GM04504 (cell line): ENCODE data around the gene AGBL4.
"Not testable (repeated sequence)": the region's sequence is repeated elsewhere in the genome, so short reads cannot be mapped to it uniquely, and the experiment has no call there.

Experiments
- DNase-seq: peaks from one replicate; pipeline ENCODE4 v3.0.0-alpha.2; 2012; ENCODE audit warnings: low read depth

AGBL4 gene

GRCh38 chr1:49306507-49307070 lies 717.2 kb downstream of the AGBL4 start:
- no peak for DNase-seq

GRCh38 chr1:49302400-49302799 lies 721.4 kb downstream of the AGBL4 start:
- not testable (repeated sequence) for DNase-seq

DNA sequence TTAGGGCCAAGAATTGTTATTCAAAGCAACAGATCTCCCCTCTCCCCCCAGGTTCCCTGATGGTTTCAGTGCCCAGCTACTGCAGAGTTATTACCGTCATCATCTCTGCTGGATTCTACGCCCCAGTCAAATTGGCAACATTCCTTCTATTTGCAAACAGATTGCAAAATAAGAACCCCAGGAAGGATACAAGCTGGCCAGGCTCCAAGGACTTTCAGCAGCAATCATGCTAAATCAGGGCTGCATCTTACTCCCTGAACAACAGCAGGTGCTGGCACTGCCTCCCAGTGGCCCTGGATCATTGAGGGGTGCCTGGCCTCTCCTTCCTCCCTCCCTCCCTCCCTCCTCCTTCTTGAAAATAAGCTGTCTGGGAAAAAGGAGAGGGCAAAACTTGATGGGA lies 725.5 kb downstream of the AGBL4 start:
- DNase-seq = no peak

DNA sequence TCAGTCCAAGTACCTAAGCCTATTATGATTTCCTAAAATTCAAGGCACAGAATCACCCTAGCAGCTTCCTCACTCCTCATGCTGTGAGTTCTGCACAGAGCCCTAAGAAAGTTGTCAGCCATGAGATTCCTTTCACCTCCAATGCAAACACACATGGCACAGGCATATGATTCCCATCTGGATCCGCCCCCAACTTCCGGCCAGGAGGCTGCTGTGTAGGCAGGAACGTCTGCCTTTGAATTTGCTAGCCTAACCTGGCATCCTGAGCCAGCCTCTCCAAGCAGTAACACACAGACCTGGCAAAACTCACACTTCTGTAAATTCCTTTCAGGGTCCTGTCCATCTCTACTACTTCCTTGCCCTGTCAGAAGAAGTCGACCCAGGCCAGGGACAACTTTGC lies 726.0 kb downstream of the AGBL4 start:
- DNase-seq = no peak

GRCh38 chr1:49294539-49294938 lies 729.2 kb downstream of the AGBL4 start:
- no peak for DNase-seq

GRCh38 chr1:49293016-49293415 lies 730.7 kb downstream of the AGBL4 start:
- DNase-seq = no peak

DNA sequence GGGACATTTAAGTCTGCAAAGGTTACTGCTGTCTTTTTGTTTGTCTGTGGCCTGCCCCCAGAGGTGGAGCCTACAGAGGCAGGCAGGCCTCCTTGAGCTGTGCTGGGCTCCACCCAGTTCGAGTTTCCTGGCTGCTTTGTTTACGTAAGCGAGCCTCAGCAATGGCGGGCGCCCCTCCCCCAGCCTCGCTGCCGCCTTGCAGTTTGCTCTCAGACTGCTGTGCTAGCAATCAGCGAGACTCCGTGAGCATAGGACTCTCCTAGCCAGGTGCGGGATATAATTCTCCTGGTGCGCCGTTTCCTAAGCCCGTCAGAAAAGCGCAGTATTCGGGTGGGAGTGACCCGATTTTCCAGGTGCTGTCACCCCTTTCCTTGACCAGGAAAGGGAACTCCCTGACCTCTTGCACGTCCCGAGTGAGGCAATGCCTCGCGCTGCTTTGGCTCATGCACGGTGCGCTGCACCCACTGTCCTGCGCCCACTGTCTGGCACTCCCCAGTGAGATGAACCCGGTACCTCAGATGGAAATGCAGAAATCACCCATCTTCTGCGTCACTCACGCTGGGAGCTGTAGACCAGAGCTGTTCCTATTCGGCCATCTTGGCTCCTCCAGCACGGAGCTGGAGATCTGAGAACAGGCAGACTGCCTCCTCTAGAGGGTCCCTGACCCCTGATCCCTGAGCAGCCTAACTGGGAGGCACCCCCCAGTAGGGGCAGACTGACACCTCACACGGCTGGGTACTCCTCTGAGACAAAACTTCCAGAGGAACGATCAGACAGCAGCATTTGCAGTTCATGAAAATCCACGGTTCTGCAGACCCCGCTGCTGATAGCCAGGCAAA lies 766.3 kb downstream of the AGBL4 start:
- DNase-seq = not testable (repeated sequence)

- no peak for DNase-seq
Measured at GRCh38 chr1:49252917-49253316, 770.8 kb downstream of the AGBL4 start.

DNA sequence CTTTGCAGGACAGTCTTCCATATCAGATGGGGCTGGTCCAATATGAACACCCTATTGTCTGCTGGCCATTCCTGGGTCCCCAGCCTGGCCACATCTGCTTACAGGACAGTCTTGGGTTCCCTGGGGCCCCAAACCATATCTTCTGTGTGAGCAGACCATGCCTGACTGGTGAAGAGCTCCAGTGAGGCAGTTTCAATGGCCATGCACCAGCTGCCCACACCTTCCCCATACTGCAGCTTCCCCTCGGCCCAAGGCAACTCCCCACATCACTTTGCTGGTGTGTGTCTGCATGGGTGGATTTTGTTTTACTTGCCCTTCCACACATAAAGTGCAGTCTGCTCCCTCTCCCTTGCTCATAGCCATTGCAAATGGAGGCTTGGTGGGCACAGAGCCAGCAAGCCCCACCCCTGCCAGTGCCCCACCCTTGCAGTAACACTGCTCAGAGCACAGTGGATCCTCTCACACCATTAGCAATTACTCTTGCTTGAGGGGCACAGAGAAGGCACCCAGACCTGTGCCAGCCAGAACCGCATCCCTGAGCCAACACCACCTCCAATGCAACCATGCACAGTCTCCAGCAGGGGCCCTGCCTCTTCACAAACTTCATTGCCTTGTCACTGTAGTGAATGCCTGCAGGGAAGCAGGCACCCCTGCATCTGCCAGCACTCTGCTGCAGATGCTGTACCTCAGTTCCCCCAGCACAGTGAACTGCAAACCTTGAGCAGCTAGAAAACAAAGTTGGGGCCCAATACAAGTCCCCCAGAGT lies 772.6 kb downstream of the AGBL4 start:
- no peak for DNase-seq

DNA sequence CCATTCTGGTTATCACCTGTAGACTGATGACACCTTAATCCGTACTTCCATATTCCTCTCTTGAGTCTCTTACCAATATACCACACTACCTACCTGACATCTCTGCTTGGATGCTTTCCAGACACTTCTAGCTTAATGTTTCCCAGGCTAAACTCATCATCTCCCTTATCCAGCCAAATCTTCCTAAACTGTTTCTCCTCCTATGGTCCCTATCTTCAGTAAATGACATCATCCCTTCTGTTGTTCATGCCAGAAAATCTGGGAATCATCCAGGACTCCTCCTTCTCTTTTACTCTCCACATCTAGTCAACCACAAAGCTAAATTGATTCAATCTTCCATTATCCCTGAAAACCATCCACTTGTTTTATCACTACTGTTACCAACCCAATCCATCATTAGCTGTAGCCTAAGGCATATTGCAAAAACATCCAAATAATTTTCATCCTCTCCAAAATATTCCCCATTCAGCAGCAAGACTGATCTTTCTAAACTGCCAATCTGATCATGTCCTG lies 783.0 kb downstream of the AGBL4 start:
- no peak for DNase-seq

- no peak for DNase-seq
Measured at GRCh38 chr1:49234988-49235387, 788.8 kb downstream of the AGBL4 start.

DNA sequence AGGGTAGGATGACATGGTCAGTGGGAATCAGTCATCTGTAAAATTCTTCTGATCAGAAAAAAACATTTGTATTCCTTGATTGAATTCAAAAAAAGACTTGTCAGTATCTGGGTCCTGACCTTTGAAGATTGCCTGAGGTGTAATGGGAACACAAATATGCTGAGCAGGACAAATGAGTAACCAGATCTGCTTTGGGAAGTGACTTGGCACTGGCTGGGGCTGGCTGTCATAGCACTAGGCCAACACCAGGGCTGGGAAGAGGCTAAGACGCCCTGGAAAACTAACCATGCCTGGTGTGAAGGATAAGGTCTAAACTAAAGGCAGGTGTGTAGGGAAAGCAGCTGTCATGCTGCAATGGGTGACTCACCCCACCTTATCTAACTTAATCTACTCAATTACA lies 794.2 kb downstream of the AGBL4 start:
- DNase-seq = no peak

DNA sequence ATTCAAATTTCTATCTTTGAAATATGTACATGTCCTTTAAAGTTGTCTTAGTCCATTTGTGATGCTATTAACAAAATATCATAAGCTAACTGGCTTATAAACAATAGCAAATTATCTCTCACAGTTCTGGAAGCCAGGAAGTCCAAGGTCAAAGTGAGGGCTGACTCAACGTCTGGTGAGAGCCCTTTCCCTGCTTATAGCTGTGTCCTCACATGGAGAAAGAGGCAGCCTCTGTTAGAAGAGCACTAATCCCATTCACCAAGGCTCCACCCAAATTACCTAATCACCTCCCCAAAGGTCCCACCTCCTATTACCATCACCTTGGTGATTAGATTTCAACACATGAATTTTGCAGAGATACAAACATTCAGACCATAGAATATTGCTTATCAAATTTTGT lies 797.0 kb downstream of the AGBL4 start:
- DNase-seq = no peak

GRCh38 chr1:49225464-49225863 lies 798.3 kb downstream of the AGBL4 start:
- DNase-seq = no peak

- no peak for DNase-seq
Measured at GRCh38 chr1:49213301-49213700, 810.5 kb downstream of the AGBL4 start.

DNA sequence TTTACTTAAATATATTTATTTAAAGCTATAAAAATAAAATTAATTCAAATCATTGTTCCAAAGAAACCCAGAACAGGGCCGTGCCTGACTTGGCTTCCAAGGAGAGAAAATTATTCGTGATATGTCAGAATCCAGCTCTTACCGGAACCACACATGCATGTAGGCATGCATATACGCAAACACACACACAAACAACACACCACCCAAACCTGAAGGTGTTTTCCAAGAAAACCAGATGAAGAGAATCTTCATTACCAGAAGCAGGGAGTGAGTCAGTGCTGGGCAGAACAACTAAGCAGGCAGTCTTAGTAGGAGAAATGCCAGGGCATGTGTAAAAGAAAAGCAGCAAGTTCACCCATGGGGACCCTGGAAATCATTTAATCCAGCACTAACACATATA lies 815.0 kb downstream of the AGBL4 start:
- DNase-seq = no peak

DNA sequence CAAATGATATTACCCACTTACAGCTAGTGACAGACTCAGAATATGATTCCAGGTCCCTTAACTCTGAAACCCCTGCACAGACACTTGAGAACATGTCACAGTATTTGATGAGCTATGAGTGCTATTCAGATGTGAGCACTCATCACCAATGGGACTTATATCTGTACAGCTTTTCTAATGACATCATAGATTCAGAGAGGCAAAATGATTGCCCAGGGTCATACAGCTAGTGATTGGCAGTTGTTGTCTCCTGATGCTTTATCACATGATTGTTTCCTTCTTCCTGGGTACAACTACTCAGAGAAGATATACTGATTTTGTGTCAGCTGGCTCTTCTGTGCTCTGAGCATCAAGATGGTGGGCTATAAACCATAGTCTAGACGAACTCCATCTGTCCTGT lies 819.0 kb downstream of the AGBL4 start:
- DNase-seq = no peak

DNA sequence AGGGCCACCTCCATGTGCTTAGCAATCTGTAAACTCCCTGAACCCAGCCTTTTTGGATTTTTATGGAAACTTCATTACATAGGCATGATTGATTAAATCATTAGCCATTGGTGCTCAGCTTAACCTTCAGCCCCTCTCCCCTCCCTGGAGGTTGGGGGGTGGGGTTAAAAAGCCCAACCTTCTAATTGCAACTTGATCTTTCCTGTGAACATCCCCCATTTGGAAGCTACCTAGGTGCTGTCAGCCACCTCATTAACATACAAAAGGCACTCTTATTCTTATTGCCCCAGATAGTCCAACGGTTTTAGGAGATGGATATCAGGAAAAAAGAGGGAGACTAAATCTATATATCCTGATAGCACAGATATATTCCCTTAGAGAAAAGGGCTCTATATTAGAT lies 823.0 kb downstream of the AGBL4 start:
- DNase-seq = no peak

- DNase-seq = no peak
Measured at GRCh38 chr1:49199564-49199963, 824.2 kb downstream of the AGBL4 start.

DNA sequence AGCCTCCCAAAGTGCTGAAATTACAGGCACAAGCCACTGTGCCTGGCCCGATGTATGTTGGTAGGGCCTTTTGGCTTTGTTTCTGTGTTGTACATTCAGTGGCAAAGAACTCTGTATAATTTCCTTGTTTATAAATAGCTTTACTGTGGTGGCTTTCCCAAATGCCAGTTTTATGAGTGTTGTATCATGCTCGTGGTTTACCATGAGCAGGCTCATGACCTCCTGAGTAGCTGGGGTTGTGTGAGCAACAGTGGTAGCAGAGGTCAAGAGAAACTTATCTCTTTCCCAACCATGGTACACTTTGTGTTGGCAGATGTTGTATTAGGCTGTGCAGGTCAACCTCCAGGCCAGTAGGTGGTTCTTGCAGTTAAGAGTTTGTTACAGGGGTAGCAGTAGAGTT lies 826.7 kb downstream of the AGBL4 start:
- DNase-seq = peak; percentile 25

GRCh38 chr1:49190138-49190537 lies 833.6 kb downstream of the AGBL4 start:
- DNase-seq = no peak

GRCh38 chr1:49187056-49187455 lies 836.7 kb downstream of the AGBL4 start:
- no peak for DNase-seq

GRCh38 chr1:49185450-49185980 lies 838.2 kb downstream of the AGBL4 start:
- no peak for DNase-seq
